DMS114 treated with DMSO at 0.1 percent for 48 hours (cell line): ENCODE results near the gene HOMER1.

ENCODE experiments used
- DNase-seq: peaks from one replicate; lab custom pipeline; 2025; ENCODE audit not compliant: unreplicated experiment; lab: John Stamatoyannopoulos, UW

HOMER1 gene

GRCh38 chr5:79329453-79329852 lies 184.5 kb downstream of the HOMER1 start:
- DNase-seq = no peak
